ENCODE data around the gene ADARB2. TPM values are rescaled to one million over a fixed set of nuclear protein-coding genes. Genes with fewer than 3 reads are reported as not detected.
"Not testable (repeated sequence)": the region's sequence is repeated elsewhere in the genome, so short reads cannot be mapped to it uniquely, and the experiment has no call there.

Gene ADARB2
- total RNA-seq, 6 donors from 2014 or later, result 0.69 to 5.2 (median 1.8) TPM

- TF ChIP-seq EP300 (IDR thresholded peaks at IDR 0.05), result no peak
- TF ChIP-seq CTCF (IDR thresholded peaks at IDR 0.05), result no peak
- TF ChIP-seq POLR2A (IDR thresholded peaks at IDR 0.05), result no peak
- TF ChIP-seq POLR2AphosphoS5 (IDR thresholded peaks at IDR 0.05), result no peak
- Histone ChIP-seq H3K27ac (no peak overlapping the region), H3K27me3 (no peaks in the 10 kb centered on the region), H3K9me3 (no peaks in the 10 kb centered on the region), H3K4me3 (no peak overlapping the region), H3K36me3 (no peaks in the 10 kb centered on the region), H3K4me1 (no peaks in the 10 kb centered on the region)
- DNase-seq (peak in 1 of 2 donors; percentile 40), ATAC-seq (ENCODE audit: low FRiP score in 2 of 2) (no peak)
- WGBS, 2 donors, result 87 to 90% methylated on average over 11 to 15 of the region's 15 CpGs
Measured at GRCh38 chr10:1166101-1166827, 571.1 kb downstream of the ADARB2 start.

- ATAC-seq (ENCODE audit: low FRiP score in 2 of 2), result no peak
- H3K36me3 ChIP-seq, result no peaks in the 10 kb centered on the region
- no peak overlapping the region for H3K4me3 ChIP-seq
- no peak for TF ChIP-seq CTCF (IDR thresholded peaks at IDR 0.05)
- no peak for TF ChIP-seq POLR2A (IDR thresholded peaks at IDR 0.05)
- no peak for TF ChIP-seq EP300 (IDR thresholded peaks at IDR 0.05)
- no peak for TF ChIP-seq POLR2AphosphoS5 (IDR thresholded peaks at IDR 0.05)
- WGBS, 2 donors, result 63 to 71% methylated on average over 5 of the region's 5 CpGs
- no peaks in the 10 kb centered on the region for H3K9me3 ChIP-seq
- H3K4me1 ChIP-seq, result no peaks in the 10 kb centered on the region
- H3K27me3 ChIP-seq, result no peaks in the 10 kb centered on the region
- no peak for DNase-seq
- H3K27ac ChIP-seq, result no peak overlapping the region
Measured at GRCh38 chr10:1163831-1164230, 573.5 kb downstream of the ADARB2 start.

- TF ChIP-seq POLR2A (IDR thresholded peaks at IDR 0.05) (no peak), CTCF (IDR thresholded peaks at IDR 0.05) (no peak), POLR2AphosphoS5 (IDR thresholded peaks at IDR 0.05) (no peak), EP300 (IDR thresholded peaks at IDR 0.05) (no peak)
- H3K4me1 ChIP-seq, result no peaks in the 10 kb centered on the region
- H3K4me3 ChIP-seq, result no peak overlapping the region
- DNase-seq (peak; percentile 5 to 62), ATAC-seq (ENCODE audit: low FRiP score in 2 of 2) (no peak)
- H3K27ac ChIP-seq, result no peak overlapping the region
- H3K9me3 ChIP-seq, result no peaks in the 10 kb centered on the region
- no peaks in the 10 kb centered on the region for H3K36me3 ChIP-seq
- H3K27me3 ChIP-seq, result no peaks in the 10 kb centered on the region
- WGBS, 2 donors, result 89 to 92% methylated on average over 29 of the region's 29 CpGs
Measured at GRCh38 chr10:1163204-1163660, 574.1 kb downstream of the ADARB2 start.

GRCh38 chr10:1162481-1163203, 574.7 kb downstream of the ADARB2 start:
- Histone ChIP-seq H3K9me3 (no peaks in the 10 kb centered on the region), H3K27me3 (no peaks in the 10 kb centered on the region), H3K27ac (no peak overlapping the region), H3K4me3 (no peak overlapping the region), H3K4me1 (no peaks in the 10 kb centered on the region), H3K36me3 (no peaks in the 10 kb centered on the region)
- DNase-seq (peak in 1 of 2 donors; percentile 19), ATAC-seq (ENCODE audit: low FRiP score in 2 of 2) (no peak)
- TF ChIP-seq EP300 (IDR thresholded peaks at IDR 0.05) (no peak), CTCF (IDR thresholded peaks at IDR 0.05) (no peak), POLR2A (IDR thresholded peaks at IDR 0.05) (no peak), POLR2AphosphoS5 (IDR thresholded peaks at IDR 0.05) (no peak)
- WGBS, 2 donors, result 71 to 74% methylated on average over 10 to 13 of the region's 13 CpGs

GRCh38 chr10:1161315-1161673, 576.0 kb downstream of the ADARB2 start:
- WGBS, 2 donors, result 78 to 83% methylated on average over 5 of the region's 5 CpGs
- not testable (repeated sequence) for DNase-seq; H3K4me1 ChIP-seq; H3K27me3 ChIP-seq; H3K4me3 ChIP-seq; H3K9me3 ChIP-seq; H3K36me3 ChIP-seq; ATAC-seq (ENCODE audit: low FRiP score in 2 of 2); H3K27ac ChIP-seq
